ENCODE data around the gene HSPE1.
A peak's percentile ranks its signal among the peaks of the same experiment; 100 is the strongest.
"Not testable (repeated sequence)": the region's sequence is repeated elsewhere in the genome, so short reads cannot be mapped to it uniquely, and the experiment has no call there.

HSPE1 gene

GRCh38 chr2:197499594-197500502, at the start of gene HSPE1, which contains the start of gene HSPD1:
TSS of gene HSPE1 (plus strand) at chr2:197500379. CDS start at chr2:197500437, 58 bp downstream.
TSS of gene HSPD1 (minus strand) at chr2:197499840. CDS start at chr2:197498848, 992 bp downstream.
- DNase-seq = peak; percentile 99

DNA sequence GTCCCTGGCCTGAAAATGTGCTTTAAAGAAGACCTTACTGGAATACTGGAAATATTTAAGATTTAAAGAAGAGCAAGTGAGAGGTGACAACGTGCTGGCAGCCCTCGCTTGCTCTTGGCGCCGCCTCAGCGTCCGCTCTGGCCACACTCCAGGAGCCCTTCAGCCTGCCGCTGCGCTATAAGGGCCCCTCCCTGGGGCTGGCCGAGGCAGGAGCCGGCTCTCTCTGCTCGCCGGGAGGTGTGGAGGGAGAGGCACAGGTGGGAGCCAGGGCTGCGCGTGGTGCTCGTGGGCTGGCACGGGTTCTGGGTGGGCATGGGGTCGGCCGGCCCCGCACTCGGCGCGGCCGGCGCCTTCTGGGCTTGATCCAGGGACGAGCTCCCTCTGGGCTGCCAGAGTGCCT, 49.7 kb upstream of the HSPE1 start:
- no peak for DNase-seq

DNA sequence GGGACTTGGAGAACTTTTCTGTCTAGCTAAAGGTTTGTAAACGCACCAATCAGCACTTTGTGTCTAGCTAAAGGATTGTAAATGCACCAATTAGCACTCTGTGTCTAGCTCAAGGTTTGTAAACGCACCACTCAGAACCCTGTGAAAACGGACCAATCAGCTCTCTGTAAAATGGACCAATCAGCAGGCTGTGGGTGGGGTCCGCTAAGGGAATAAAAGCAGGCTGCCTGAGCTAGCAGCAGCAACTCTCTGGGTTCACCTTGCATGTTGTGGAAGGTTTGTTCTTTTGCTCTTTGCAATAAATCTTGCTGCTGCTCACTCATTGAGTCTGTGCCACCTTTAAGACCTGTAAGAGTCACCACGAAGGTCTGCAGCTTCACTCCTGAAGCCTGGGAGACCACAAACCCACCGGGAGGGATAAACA, 49.2 kb upstream of the HSPE1 start:
- not testable (repeated sequence) for DNase-seq

DNA sequence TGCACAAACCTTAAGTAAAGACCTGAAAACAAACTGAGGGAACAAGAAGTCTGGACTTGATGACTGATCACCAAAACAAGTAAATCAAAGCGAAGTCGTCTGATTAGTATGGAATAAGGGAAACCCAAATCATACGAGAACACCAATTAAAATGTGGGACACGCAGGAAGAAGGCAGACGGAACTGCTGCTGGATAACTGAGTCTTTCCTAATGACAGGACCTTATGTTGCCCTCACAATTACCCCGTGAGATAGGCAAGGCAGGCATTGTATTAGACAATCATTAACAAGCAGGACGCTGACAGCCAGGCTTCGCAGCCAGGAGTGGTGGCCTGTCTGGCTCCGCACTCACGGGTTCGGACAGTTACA, 47.4 kb upstream of the HSPE1 start:
- DNase-seq = no peak

GRCh38 chr2:197453123-197453913, 46.9 kb upstream of the HSPE1 start, which contains the start of gene COQ10B:
TSS of gene COQ10B (plus strand) at chr2:197453552. CDS start at chr2:197453561, 9 bp downstream.
- DNase-seq = peak; percentile 100

DNA sequence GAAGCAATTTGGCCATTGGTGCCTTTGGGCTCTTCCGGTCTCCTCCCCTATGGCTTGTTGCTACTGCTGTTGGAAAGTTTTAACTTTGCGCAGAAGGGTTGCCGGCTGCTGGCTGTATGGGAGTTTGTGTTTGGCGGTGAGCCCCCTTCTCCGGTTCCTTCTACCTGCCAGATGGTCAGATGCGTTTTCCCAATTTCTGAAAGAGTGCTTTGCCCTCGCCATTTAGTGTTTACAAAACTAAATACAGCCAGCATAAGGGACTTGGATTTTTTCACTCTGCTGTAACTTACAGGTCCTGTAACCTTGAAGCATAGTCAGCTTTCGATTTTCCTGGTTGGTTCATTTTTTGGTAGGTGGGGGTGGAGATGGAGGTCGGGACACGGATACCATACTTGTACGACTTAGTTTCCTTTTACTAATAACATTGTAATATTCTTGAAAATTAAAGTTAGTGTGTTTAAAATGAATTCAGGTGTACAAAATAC, 46.2 kb upstream of the HSPE1 start:
- no peak for DNase-seq

GRCh38 chr2:197454923-197455322, 45.3 kb upstream of the HSPE1 start:
- no peak for DNase-seq

DNA sequence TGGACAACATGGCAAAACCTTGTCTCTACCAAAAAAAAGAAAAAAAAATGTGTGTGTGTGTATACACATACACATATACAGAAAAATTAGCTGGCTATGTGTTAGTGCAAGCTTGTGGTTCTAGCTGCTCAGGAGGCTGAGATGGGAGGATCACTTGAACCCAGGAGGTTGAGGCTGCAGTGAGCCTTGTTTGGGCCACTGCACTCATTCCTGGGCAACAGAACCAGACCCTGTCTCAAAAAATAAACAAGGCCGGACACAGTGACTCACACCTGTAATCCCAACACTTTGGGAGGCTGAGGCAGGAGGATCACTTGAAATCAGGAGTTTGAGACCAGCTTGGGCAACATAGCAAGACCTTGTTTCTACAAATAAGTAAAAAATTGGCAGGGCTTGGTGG, 44.8 kb upstream of the HSPE1 start:
- no peak for DNase-seq

DNA sequence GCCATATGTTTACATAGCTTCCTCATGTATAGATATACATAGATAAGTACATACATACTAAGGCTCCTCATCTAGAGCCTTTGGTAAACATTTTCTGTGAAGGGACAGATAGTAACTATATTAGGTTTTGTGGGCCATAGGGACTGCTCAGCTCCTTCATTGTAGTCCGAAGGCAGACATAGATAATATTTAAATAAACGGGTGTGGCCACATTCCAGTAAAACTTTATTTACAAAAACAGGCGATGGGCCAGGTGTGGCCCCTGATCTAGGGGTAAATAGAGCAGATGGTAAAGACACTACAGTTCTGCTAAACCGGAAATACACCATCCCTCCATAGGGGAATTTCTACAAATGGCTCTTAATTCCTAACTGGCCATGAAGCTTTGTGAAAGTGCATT, 39.5 kb upstream of the HSPE1 start:
- DNase-seq = no peak

DNA sequence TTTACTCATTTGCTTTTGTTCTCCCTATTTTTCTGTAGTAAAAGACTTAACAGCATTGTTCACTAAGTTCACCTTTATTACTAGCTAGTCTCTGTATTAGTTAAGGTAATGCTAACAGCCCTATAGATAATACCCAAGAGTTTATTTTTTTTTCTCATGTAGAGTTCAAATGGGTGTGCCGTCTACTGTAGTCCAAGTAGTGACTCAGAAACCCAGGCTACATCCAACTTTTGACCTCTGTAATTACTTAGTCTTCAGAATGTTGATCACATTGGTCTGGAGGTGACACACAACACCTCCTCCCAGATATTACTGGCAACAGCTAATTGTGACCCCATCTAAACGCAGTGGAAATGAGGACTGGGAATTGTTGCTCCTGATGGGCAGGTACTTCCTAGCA, 39.1 kb upstream of the HSPE1 start:
- DNase-seq = no peak

DNA sequence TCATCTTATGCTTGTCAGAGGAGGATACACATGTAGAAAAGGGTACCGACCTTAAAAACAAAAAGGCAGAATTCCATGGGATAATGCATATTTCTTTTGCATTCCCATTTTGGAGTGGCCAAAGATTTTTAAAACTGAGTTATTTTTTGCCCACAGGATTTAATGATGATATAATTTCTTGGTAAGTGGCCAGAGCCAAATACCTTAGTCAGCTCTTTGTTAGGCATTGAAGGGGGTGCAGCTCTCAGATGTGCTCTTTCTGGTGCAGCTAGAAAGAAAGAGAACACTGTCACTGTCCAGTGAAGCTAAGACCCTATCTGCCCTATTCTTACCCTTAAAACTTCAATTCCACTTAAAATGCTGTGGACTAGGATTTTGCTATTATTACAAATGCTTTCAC, 36.0 kb upstream of the HSPE1 start:
- DNase-seq = no peak

GRCh38 chr2:197472166-197472565, 28.0 kb upstream of the HSPE1 start:
- no peak for DNase-seq

DNA sequence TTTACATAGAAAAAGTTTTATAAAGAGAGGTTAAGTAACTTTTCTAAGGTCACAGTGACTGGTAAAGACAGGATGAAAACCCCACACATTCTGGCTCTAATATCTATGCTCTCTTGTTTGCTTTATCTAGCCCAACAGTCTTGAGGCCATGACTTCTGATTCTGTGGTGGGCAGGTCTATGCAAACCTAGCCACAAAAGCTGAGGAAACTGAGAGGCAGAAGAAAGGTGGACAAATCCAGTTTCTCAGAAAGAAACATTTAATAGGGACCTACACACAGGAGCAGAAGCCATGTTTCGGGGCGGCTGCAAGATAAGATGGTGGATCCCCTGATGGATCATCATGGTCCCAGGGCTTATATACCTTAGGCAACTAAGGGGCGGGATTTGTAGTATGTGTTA, 22.4 kb upstream of the HSPE1 start:
- DNase-seq = no peak

DNA sequence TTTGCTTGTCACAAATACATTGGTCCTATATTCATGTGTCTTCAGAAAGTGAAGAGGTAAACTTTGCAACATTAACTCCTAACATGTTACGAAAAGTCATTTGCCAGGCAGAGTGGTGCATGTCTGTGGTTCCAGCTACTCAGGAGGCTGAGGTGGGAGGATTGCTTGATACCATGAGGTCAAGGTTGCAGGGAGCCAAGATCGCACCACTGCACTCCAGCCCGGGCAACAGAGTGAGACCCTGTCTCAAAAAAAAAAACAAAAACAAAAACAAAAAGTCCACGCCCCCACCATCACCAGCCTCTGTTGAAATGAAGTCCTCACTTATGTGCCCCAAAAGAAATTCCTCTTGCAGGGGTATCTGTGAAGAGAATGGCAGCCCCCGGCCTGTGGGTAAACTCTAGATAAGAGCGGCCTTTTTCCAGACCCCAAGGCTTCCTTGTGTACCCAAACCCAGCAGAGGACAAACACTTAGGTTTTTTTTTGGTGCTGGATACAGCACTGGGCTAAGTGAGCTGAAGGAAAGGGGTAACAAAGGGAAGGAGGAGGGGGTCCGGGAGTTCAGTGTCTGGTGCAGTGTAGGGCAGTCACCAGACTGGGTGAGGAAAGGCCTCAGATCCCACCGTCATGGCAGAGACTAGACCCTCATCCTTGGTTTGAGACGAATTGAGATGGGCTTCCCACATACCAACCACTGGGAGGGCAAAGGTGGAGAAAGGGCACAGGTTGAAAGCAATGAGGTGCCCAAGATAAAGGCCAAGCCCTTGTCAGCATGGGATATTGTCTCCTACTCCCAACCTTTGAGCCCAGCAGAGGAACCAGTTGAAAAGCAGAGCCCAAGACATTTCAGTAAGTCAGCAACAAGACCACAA, 19.8 kb upstream of the HSPE1 start:
- DNase-seq = no peak

DNA sequence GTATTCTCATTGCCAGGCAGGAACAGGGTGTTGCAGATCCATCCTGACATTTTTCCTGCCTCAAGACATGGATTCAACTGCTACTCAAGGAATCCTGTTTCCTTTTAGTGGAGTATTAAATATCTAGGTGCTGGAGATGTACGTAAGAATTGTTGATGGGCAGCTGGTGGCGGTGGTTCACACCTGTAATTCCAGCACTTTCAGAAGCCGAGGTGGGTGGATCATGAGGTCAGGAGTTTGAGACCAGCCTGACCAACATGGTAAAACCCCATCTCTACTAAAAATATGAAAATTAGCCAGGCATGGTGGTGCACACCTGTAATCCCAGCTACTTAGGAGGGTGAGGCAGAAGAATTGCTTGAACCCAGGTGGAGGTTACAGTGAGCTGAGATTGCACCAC, 15.9 kb upstream of the HSPE1 start:
- DNase-seq = not testable (repeated sequence)

DNA sequence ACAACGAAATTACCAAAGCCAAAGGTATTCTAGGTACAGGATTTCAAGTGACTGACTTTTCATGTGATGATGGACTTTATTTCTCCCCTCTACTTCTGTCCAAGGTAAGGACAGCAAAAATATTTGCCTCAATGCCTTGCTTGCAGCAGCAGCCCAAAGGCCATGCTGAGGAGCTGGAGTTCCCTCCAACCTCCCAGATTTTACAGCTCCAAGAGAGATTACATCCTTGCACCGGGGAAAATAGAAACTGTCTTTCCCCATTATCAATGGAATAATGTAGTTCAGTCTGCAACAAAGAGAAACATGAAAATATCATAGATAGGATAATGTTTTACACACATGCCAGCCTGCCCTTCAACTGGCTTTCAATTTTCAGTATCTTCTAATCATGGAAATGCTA, 14.0 kb upstream of the HSPE1 start:
- no peak for DNase-seq

DNA sequence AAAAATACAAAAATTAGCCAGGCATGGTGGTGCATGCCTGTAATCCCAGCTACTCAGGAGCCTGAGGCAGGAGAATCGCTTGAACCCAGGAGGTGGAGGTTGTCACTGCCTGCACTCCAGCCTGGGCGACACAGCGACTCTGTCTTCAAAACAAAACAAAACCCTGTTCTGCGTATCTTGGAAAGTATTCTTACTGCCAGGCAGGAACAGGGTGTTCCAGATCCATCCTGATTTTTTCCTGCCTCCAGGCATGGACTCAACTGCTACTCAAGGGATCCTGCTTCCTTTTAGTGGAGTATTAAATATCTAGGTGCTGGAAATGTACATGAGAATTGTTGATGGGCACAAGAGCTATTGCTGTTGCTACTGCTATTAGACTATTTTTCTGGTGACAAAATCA, 12.8 kb upstream of the HSPE1 start:
- no peak for DNase-seq

- no peak for DNase-seq
These were observed 4.6 kb upstream of the HSPE1 start for GRCh38 chr2:197495433-197496134.

GRCh38 chr2:197496695-197497094, 3.5 kb upstream of the HSPE1 start:
- DNase-seq = no peak

DNA sequence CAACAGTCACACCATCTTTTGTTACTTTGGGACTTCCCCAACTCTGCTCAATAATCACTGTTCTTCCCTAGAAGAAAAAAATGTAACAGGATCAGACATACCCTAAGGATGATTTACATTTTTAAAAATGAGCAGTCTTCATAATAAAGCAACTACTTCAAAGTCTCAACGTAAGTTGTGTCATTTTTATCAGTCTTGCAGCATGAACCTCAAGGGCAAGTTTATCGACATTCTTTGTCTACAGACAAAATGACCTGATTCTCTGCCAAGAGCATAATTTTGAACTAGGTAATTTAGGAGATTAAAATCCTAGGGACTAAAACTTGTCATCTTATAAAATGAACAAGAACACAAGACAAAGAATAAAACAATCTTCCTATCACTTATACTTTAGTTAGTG, 2.9 kb upstream of the HSPE1 start:
- DNase-seq = no peak

DNA sequence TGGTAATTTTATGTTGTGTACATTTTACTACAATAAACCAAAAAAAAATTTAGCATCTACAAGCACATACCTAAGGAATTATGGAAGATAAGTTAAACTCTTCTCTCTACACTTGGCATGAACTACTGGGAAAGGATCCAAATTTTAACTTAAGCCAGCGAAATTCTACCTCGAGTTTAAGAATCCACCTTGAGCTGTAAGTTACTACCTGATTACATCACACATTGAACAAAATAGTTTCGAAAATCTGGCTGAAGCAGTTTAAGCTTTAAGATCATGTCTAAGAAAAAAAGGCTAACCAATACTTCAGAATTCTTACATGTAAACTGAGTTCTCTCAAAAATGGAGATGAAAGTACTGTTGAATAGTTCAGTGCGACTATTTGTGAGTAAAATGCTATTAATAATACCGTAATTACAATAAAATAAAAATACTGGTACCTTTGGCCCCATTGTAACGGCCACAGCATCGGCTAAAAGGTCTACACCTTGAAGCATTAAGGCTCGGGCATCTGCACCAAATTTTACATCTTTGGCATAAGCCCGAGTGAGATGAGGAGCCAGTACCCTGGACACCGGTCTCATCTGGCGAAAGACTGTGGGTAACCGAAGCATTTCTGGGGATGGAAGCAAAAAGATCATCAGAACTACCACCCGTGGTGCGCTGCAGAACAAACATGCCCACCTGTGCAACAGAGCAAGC, 1.8 kb upstream of the HSPE1 start:
- DNase-seq = no peak

Measured in activated CD4-positive, alpha-beta T cell treated with anti-CD3 and anti-CD28 coated beads, Interleukin-10, Interleukin-2, amounts not matched to agents 100 ng/mL and 50 ng/mL, durations not matched to agents 16 hours and 8 hours (primary cell).